HepG2 (cell line): Measurements from ENCODE around the gene HIGD1A. TPM values are rescaled to one million over a fixed set of nuclear protein-coding genes. Genes with fewer than 3 reads are reported as not detected.

Source experiments
- KDM4B ChIP-seq: sonication (generic); formaldehyde crosslinking; IDR thresholded peaks from 2 replicates; pipeline ENCODE4 v1.4.0; 2020; ENCODE audit warnings: missing genetic modification reagents
- PAWR ChIP-seq: sonication (generic); formaldehyde crosslinking; IDR thresholded peaks from 2 replicates; pipeline ENCODE4 v1.4.0; 2020; ENCODE audit warnings: missing genetic modification reagents, mild to moderate bottlenecking, borderline replicate concordance
- PLRG1 ChIP-seq: fragments of 450-650 bp; conservative IDR thresholded peaks from 2 replicates; pipeline ENCODE4 v1.6.1; 2016
- SNRNP70 ChIP-seq: fragments of 200-400 bp; formaldehyde crosslinking; IDR thresholded peaks from 2 replicates; pipeline ENCODE4 v1.6.1; 2017; ENCODE audit warnings: mild to moderate bottlenecking, low read depth, low read length, moderate library complexity
- SYNCRIP ChIP-seq: fragments of 200-400 bp; formaldehyde crosslinking; IDR thresholded peaks from 2 replicates; pipeline ENCODE4 v1.6.1; 2018; ENCODE audit warnings: mild to moderate bottlenecking, low read depth, low read length; ENCODE audit not compliant: insufficient read depth
- ZFX ChIP-seq: sonication (generic); formaldehyde crosslinking; IDR thresholded peaks from 2 replicates; pipeline ENCODE4 v1.4.0; 2020; ENCODE audit warnings: mild to moderate bottlenecking, low read depth, missing genetic modification reagents, moderate library complexity
- ZNF121 ChIP-seq: sonication (generic); formaldehyde crosslinking; IDR thresholded peaks from 2 replicates; pipeline ENCODE4 v1.5.0; 2020; ENCODE audit warnings: mild to moderate bottlenecking, missing genetic modification reagents
- ZNF30 ChIP-seq: sonication (generic); formaldehyde crosslinking; IDR thresholded peaks from 2 replicates; pipeline ENCODE4 v1.5.0; 2020; ENCODE audit warnings: mild to moderate bottlenecking, missing genetic modification reagents
- ZNF556 ChIP-seq: sonication (generic); formaldehyde crosslinking; IDR thresholded peaks from 2 replicates; pipeline ENCODE4 v1.4.0; 2020; ENCODE audit warnings: mild to moderate bottlenecking, missing genetic modification reagents, borderline replicate concordance
- ZNF678 ChIP-seq: sonication (generic); formaldehyde crosslinking; IDR thresholded peaks from 2 replicates; pipeline ENCODE4 v1.4.0; 2020; ENCODE audit warnings: mild to moderate bottlenecking, missing genetic modification reagents
- ZNF891 ChIP-seq: sonication (generic); formaldehyde crosslinking; IDR thresholded peaks from 2 replicates; pipeline ENCODE4 v1.5.0; 2020; ENCODE audit warnings: mild to moderate bottlenecking, missing genetic modification reagents
- polyA plus RNA-seq, 8 experiments: library from polyadenylated mRNA; depleted of rRNA in 3 of 8; stranded (reverse) in 7 of 8; unstranded in 1 of 8; fragments of >200 nt; fragmentation: Illumina TruSeq in 4 of 8; extraction: Trizol in 4 of 8; gene quantifications; 2 replicates each; pipeline versions ENCODE4 v1.2.1 to v1.2.3, GENCODE V29; 2011 to 2016; ENCODE audit warnings: low read depth in 4 of 8, missing spikeins in 1 of 8, mixed read lengths in 1 of 8; ENCODE audit not compliant: insufficient read depth in 1 of 8
- total RNA-seq, 5 experiments: library from RNA; depleted of rRNA; stranded (reverse); fragments of >200 nt; fragmentation: Illumina TruSeq; extraction: Trizol; gene quantifications; 2 replicates each; pipeline ENCODE4 v1.2.3, GENCODE V29; 2016; ENCODE audit warnings: low read depth in 1 of 5
- TF ChIP-seq, protein P1 (sequence below): sonication (generic); formaldehyde crosslinking; IDR thresholded peaks from 2 replicates; pipeline ENCODE4 v1.5.0; 2020; ENCODE audit warnings: missing genetic modification reagents, mild to moderate bottlenecking, borderline replicate concordance
- TF ChIP-seq, protein P2 (sequence below): sonication (generic); formaldehyde crosslinking; IDR thresholded peaks from 2 replicates; pipeline ENCODE4 v1.4.0; 2020; ENCODE audit warnings: missing genetic modification reagents
- TF ChIP-seq, protein P3 (sequence below): sonication (generic); formaldehyde crosslinking; IDR thresholded peaks from 2 replicates; pipeline ENCODE4 v1.5.0; 2020; ENCODE audit warnings: mild to moderate bottlenecking, missing genetic modification reagents, borderline replicate concordance
- TF ChIP-seq, protein P4 (sequence below): sonication (generic); formaldehyde crosslinking; IDR thresholded peaks from 2 replicates; pipeline ENCODE4 v1.5.1; 2020; ENCODE audit warnings: missing genetic modification reagents, mild to moderate bottlenecking, borderline replicate concordance
- TF ChIP-seq, protein P5 (sequence below): sonication (generic); formaldehyde crosslinking; IDR thresholded peaks from 2 replicates; pipeline ENCODE4 v1.9.0; 2021; ENCODE audit warnings: missing genetic modification reagents, mild to moderate bottlenecking, borderline replicate concordance

HIGD1A gene
- total and polyA plus RNA-seq, 2 of the 13 experiments (the other 11 are each of a cell fraction or from before 2014, with no cell fraction given), result 222 to 253 TPM

DNA sequence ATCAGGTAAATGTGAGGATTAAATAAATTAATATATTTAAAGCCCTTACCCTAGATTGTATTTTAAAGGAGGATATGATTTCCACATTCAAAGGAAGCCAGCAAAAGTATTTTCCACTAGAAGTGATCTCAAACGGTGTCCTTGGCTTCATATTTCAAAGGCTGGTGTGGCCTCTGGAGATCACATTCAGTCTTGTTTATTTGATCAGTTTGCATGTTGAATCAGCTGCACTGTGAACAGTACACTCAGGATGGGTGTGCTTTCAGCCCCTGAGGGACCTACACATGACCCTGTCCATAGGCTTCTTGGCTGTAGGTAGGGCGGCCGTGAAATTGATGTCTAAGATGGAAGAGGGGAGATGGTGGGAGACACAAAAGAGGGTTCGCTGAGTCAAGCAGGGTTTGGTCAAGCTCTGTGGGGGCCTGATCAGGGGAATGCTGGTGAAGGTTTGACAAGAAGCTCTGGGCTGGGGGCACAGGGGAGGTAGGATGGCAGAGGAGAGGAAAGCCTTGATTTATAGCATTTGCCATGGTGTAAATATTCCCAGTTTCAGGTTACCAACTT lies 49.5 kb upstream of the HIGD1A start (continued):
- TF ChIP-seq, protein P1, sequence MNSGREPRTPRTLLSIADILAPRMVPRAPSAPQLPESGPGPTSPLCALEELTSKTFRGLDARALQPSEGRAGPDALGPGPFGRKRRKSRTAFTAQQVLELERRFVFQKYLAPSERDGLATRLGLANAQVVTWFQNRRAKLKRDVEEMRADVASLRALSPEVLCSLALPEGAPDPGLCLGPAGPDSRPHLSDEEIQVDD (CRISPR knock-in tag), result no peak
- TF ChIP-seq, protein P2, sequence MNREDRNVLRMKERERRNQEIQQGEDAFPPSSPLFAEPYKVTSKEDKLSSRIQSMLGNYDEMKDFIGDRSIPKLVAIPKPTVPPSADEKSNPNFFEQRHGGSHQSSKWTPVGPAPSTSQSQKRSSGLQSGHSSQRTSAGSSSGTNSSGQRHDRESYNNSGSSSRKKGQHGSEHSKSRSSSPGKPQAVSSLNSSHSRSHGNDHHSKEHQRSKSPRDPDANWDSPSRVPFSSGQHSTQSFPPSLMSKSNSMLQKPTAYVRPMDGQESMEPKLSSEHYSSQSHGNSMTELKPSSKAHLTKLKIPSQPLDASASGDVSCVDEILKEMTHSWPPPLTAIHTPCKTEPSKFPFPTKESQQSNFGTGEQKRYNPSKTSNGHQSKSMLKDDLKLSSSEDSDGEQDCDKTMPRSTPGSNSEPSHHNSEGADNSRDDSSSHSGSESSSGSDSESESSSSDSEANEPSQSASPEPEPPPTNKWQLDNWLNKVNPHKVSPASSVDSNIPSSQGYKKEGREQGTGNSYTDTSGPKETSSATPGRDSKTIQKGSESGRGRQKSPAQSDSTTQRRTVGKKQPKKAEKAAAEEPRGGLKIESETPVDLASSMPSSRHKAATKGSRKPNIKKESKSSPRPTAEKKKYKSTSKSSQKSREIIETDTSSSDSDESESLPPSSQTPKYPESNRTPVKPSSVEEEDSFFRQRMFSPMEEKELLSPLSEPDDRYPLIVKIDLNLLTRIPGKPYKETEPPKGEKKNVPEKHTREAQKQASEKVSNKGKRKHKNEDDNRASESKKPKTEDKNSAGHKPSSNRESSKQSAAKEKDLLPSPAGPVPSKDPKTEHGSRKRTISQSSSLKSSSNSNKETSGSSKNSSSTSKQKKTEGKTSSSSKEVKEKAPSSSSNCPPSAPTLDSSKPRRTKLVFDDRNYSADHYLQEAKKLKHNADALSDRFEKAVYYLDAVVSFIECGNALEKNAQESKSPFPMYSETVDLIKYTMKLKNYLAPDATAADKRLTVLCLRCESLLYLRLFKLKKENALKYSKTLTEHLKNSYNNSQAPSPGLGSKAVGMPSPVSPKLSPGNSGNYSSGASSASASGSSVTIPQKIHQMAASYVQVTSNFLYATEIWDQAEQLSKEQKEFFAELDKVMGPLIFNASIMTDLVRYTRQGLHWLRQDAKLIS (CRISPR knock-in tag), result no peak
- TF ChIP-seq ZFX (peak; percentile 46; the same call in 1 of the 2 replicates), ZNF678 (CRISPR knock-in tag) (no peak), ZNF891 (CRISPR knock-in tag) (no peak), ZNF556 (CRISPR knock-in tag) (peak; percentile 66; the same call in 1 of the 2 replicates), KDM4B (CRISPR knock-in tag) (peak; percentile 39; the same call in 1 of the 2 replicates), SNRNP70 (no peak), PAWR (CRISPR knock-in tag) (no peak), ZNF121 (CRISPR knock-in tag) (0 out of 2 replicates have a peak, but pooled peaks have one; percentile 18), SYNCRIP (no peak), PLRG1 (no peak), ZNF30 (CRISPR knock-in tag) (no peak)
- TF ChIP-seq, protein P3, sequence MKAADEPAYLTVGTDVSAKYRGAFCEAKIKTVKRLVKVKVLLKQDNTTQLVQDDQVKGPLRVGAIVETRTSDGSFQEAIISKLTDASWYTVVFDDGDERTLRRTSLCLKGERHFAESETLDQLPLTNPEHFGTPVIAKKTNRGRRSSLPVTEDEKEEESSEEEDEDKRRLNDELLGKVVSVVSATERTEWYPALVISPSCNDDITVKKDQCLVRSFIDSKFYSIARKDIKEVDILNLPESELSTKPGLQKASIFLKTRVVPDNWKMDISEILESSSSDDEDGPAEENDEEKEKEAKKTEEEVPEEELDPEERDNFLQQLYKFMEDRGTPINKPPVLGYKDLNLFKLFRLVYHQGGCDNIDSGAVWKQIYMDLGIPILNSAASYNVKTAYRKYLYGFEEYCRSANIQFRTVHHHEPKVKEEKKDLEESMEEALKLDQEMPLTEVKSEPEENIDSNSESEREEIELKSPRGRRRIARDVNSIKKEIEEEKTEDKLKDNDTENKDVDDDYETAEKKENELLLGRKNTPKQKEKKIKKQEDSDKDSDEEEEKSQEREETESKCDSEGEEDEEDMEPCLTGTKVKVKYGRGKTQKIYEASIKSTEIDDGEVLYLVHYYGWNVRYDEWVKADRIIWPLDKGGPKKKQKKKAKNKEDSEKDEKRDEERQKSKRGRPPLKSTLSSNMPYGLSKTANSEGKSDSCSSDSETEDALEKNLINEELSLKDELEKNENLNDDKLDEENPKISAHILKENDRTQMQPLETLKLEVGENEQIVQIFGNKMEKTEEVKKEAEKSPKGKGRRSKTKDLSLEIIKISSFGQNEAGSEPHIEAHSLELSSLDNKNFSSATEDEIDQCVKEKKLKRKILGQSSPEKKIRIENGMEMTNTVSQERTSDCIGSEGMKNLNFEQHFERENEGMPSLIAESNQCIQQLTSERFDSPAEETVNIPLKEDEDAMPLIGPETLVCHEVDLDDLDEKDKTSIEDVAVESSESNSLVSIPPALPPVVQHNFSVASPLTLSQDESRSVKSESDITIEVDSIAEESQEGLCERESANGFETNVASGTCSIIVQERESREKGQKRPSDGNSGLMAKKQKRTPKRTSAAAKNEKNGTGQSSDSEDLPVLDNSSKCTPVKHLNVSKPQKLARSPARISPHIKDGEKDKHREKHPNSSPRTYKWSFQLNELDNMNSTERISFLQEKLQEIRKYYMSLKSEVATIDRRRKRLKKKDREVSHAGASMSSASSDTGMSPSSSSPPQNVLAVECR, result peak; percentile 39; the same call in 1 of the 2 replicates
- TF ChIP-seq, protein P4, sequence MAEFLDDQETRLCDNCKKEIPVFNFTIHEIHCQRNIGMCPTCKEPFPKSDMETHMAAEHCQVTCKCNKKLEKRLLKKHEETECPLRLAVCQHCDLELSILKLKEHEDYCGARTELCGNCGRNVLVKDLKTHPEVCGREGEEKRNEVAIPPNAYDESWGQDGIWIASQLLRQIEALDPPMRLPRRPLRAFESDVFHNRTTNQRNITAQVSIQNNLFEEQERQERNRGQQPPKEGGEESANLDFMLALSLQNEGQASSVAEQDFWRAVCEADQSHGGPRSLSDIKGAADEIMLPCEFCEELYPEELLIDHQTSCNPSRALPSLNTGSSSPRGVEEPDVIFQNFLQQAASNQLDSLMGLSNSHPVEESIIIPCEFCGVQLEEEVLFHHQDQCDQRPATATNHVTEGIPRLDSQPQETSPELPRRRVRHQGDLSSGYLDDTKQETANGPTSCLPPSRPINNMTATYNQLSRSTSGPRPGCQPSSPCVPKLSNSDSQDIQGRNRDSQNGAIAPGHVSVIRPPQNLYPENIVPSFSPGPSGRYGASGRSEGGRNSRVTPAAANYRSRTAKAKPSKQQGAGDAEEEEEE, result no peak
- TF ChIP-seq, protein P5, sequence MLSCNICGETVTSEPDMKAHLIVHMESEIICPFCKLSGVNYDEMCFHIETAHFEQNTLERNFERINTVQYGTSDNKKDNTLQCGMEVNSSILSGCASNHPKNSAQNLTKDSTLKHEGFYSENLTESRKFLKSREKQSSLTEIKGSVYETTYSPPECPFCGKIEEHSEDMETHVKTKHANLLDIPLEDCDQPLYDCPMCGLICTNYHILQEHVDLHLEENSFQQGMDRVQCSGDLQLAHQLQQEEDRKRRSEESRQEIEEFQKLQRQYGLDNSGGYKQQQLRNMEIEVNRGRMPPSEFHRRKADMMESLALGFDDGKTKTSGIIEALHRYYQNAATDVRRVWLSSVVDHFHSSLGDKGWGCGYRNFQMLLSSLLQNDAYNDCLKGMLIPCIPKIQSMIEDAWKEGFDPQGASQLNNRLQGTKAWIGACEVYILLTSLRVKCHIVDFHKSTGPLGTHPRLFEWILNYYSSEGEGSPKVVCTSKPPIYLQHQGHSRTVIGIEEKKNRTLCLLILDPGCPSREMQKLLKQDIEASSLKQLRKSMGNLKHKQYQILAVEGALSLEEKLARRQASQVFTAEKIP (CRISPR knock-in tag), result no peak
